Endothelial cell (in vitro differentiated cells): ENCODE results near the gene CALN1. TPM values are rescaled to one million over a fixed set of nuclear protein-coding genes. Genes with fewer than 3 reads are reported as not detected.

Source experiments
- DNase-seq: peaks from one replicate; pipeline ENCODE4 v3.0.0; 2021; ENCODE audit warnings: low spot score
- H3K27ac Mint-ChIP-seq: one replicate; pipeline ENCODE4 v1.8.0; 2021; ENCODE audit warnings: mixed read lengths, inconsistent platforms; ENCODE audit not compliant: unreplicated experiment
- H3K27me3 Mint-ChIP-seq: one replicate; pipeline ENCODE4 v1.8.0; 2021; ENCODE audit warnings: mild to moderate bottlenecking, moderate library complexity, mixed read lengths, inconsistent platforms; ENCODE audit not compliant: unreplicated experiment
- H3K36me3 Mint-ChIP-seq: one replicate; pipeline ENCODE4 v1.8.0; 2021; ENCODE audit warnings: mild to moderate bottlenecking, low read depth, mixed read lengths, inconsistent platforms; ENCODE audit not compliant: unreplicated experiment
- H3K4me1 Mint-ChIP-seq: one replicate; pipeline ENCODE4 v1.8.0; 2021; ENCODE audit warnings: mild to moderate bottlenecking, mixed read lengths, inconsistent platforms; ENCODE audit not compliant: unreplicated experiment
- H3K4me3 Mint-ChIP-seq: one replicate; pipeline ENCODE4 v1.8.0; 2021; ENCODE audit warnings: mild to moderate bottlenecking, mixed read lengths, inconsistent platforms; ENCODE audit not compliant: unreplicated experiment
- H3K9me3 Mint-ChIP-seq: one replicate; pipeline ENCODE4 v1.8.0; 2021; ENCODE audit warnings: mixed read lengths, inconsistent platforms; ENCODE audit not compliant: unreplicated experiment
- total RNA-seq: library from RNA; stranded (reverse); fragmentation: NEBNext Ultra II Directional; extraction: Animal tissue kit (Norgen Biotek cat#: 25700); gene quantifications from one replicate; pipeline ENCODE4 v1.2.1, GENCODE V29; 2021; ENCODE audit not compliant: unreplicated experiment
- TF ChIP-seq, protein P1 (sequence below): fragments of 200-600 bp; sonication (generic); IDR thresholded peaks from one replicate; pipeline ENCODE4 v1.5.0; 2021; ENCODE audit warnings: antibody characterized with exemption; ENCODE audit not compliant: unreplicated experiment

The CALN1 gene
- total RNA-seq, 1 donor from 2014 or later: 1.4 TPM

DNA sequence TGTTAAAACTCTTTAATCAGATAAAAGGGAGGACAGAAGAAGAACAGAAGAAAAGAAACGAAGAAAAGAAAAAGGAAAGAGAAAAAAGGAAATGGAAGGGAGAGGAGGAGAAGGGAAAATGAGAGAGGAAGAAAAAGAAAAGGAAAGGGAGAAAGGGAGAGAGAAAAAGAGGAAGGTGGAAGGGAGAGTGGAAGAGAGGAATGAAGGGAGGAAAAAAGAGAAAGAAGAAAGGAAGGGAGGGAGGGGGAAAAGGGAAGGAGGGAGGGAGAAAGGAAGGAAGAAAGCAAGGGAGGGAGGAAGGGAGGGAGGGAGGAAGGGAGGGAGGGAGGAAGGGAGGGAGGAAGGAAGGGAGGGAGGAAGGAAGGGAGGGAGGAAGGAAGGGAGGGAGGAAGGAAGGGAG, 305.7 kb downstream of the CALN1 start:
- H3K9me3 Mint-ChIP-seq: peaks cover 10% of the 10 kb centered on the region
- H3K27me3 Mint-ChIP-seq: peaks cover 8% of the 10 kb centered on the region
- H3K36me3 Mint-ChIP-seq: peaks cover 7% of the 10 kb centered on the region
- H3K4me1 Mint-ChIP-seq: no peaks in the 10 kb centered on the region
- H3K27ac Mint-ChIP-seq: no peak overlapping the region
- TF ChIP-seq, protein P1, sequence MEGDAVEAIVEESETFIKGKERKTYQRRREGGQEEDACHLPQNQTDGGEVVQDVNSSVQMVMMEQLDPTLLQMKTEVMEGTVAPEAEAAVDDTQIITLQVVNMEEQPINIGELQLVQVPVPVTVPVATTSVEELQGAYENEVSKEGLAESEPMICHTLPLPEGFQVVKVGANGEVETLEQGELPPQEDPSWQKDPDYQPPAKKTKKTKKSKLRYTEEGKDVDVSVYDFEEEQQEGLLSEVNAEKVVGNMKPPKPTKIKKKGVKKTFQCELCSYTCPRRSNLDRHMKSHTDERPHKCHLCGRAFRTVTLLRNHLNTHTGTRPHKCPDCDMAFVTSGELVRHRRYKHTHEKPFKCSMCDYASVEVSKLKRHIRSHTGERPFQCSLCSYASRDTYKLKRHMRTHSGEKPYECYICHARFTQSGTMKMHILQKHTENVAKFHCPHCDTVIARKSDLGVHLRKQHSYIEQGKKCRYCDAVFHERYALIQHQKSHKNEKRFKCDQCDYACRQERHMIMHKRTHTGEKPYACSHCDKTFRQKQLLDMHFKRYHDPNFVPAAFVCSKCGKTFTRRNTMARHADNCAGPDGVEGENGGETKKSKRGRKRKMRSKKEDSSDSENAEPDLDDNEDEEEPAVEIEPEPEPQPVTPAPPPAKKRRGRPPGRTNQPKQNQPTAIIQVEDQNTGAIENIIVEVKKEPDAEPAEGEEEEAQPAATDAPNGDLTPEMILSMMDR: no peak
- DNase-seq: no peak
- H3K4me3 Mint-ChIP-seq: no peak overlapping the region

DNA sequence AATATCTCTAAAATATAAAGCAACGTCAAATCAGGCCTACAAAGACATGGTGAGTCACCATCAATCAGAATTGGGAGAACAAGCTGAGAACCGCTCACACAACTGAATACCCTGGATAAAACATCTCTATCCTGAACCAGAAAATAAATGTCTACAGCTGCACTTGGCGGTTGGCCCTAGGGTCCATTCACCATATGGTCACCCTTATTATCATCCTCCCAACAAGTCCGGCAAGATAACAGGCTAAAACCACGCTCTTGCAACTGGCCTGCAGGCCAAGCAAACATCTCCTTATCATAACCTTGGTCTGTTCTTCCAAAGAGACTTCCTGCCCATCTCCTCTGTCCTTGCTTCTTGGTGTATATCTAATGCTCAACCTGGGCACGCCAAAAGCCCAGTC, 310.7 kb downstream of the CALN1 start:
- Mint-ChIP-seq H3K4me1 (no peaks in the 10 kb centered on the region), H3K4me3 (no peak overlapping the region), H3K27me3 (peaks cover 8% of the 10 kb centered on the region), H3K36me3 (peaks cover 3% of the 10 kb centered on the region), H3K9me3 (peaks cover 5% of the 10 kb centered on the region), H3K27ac (no peak overlapping the region)
- no peak for DNase-seq
- TF ChIP-seq, protein P1: no peak

DNA sequence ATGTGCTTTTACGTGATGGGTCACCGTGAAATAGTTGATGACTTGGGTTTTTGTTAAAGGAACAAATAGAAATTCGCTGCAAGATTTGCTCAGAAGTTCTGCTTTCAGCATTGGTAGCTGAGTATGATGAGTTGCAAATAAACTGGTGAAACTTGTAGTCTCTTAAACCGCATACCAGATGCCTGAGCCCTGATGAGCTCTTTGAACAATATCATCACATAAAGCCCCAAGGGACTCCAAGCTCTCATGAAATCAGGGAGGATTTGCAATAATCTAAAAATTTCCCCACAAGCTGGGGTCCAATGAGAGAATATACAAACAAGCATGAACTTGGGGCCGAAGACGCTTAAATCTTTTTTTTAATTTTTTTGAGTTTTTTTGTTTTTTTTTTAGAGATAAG, 312.4 kb downstream of the CALN1 start:
- no peaks in the 10 kb centered on the region for H3K36me3 Mint-ChIP-seq
- H3K4me3 Mint-ChIP-seq: no peak overlapping the region
- peaks cover 8% of the 10 kb centered on the region for H3K27me3 Mint-ChIP-seq
- H3K27ac Mint-ChIP-seq: no peak overlapping the region
- peaks cover 5% of the 10 kb centered on the region for H3K9me3 Mint-ChIP-seq
- no peaks in the 10 kb centered on the region for H3K4me1 Mint-ChIP-seq
- DNase-seq: no peak
- TF ChIP-seq, protein P1: no peak

DNA sequence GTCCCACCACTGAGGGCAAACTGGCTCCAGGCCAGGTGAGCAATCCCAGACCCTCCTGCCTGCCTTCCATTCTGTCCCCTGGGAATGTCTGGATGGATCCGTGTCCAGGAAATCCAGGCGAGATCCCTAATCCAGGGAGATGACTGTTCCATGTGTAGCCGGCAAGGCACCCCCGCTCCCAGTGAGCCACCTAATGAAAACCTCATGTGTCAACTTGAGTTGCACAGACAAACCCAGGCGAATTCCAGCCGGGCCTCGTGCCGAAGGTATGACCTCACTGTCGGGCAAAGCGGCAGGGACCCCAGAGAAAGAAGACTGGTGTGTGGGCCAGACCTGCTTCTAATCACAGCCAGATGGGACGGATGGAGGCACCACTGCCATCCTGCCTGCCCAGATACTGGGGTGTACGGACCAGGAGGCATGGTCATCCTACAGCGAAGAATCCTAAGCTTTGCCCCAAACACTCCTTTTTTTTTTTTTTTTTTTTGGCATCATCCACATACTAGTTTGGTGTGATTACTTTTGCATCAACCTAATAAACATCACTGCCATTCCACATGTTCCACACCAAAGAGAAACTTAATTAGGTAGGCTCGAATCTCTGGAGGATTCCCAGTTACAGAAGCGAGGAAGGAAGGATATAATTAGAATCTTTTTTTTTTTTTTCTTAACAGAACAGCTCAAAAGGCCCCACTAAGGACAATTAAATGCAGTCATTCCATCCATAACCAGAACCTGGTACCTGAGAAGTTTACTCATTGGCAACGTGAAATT, 313.1 kb downstream of the CALN1 start:
- Mint-ChIP-seq H3K36me3 (no peaks in the 10 kb centered on the region), H3K4me3 (no peak overlapping the region), H3K27me3 (peaks cover 8% of the 10 kb centered on the region), H3K9me3 (peaks cover 3% of the 10 kb centered on the region), H3K4me1 (no peaks in the 10 kb centered on the region), H3K27ac (no peak overlapping the region)
- no peak for DNase-seq
- TF ChIP-seq, protein P1: no peak

DNA sequence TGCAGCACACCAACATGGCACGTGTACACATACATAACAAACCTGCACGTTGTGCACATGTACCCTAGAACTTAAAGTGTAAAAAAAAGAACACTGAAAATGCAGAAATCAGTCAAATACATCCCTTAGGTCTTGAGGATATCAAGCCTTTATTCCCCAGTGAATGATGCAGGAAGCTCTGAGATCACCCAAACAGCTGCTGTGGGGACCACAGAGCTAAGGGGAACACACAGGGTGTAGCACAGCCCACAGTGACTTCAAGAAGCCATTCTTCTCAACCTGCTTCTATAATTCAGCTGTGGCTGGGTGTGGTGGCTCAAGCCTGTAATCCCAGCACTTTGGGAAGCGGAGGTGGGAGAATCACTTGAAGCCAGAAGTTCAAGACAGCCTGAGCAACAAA, 314.9 kb downstream of the CALN1 start:
- no peak for DNase-seq
- Mint-ChIP-seq H3K4me1 (no peaks in the 10 kb centered on the region), H3K4me3 (no peak overlapping the region), H3K9me3 (no peaks in the 10 kb centered on the region), H3K27me3 (peaks cover 3% of the 10 kb centered on the region), H3K36me3 (no peaks in the 10 kb centered on the region), H3K27ac (no peak overlapping the region)
- TF ChIP-seq, protein P1: no peak
